ENCODE results near the gene MT4. TPM values are rescaled to one million over a fixed set of nuclear protein-coding genes. Genes with fewer than 3 reads are reported as not detected.

MT4 gene
- total and polyA plus RNA-seq, 7 donors = not detected

GRCh38 chr16:56560447-56560846 is 4.4 kb upstream of the MT4 start:
- TF ChIP-seq, protein P1, sequence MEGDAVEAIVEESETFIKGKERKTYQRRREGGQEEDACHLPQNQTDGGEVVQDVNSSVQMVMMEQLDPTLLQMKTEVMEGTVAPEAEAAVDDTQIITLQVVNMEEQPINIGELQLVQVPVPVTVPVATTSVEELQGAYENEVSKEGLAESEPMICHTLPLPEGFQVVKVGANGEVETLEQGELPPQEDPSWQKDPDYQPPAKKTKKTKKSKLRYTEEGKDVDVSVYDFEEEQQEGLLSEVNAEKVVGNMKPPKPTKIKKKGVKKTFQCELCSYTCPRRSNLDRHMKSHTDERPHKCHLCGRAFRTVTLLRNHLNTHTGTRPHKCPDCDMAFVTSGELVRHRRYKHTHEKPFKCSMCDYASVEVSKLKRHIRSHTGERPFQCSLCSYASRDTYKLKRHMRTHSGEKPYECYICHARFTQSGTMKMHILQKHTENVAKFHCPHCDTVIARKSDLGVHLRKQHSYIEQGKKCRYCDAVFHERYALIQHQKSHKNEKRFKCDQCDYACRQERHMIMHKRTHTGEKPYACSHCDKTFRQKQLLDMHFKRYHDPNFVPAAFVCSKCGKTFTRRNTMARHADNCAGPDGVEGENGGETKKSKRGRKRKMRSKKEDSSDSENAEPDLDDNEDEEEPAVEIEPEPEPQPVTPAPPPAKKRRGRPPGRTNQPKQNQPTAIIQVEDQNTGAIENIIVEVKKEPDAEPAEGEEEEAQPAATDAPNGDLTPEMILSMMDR (IDR thresholded peaks at IDR 0.05) = no peak
- Histone ChIP-seq H3K4me1 (peaks cover 3% of the 10 kb centered on the region), H3K9me3 (no peaks in the 10 kb centered on the region), H3K36me3 (ENCODE audit: insufficient read depth in 1 of 2, low read depth in 1 of 2) (no peaks in the 10 kb centered on the region), H3K27me3 (ENCODE audit: insufficient read depth in 3 of 3, low read length in 2 of 3) (peaks cover 0 to 9% (median 0%) of the 10 kb centered on the region in 3 donors), H3K4me3 (no peak overlapping the region), H3K27ac (no peak overlapping the region)
- 38 to 78% (median 50%) methylated on average over 1 of the region's 1 CpG for WGBS, 3 donors
- DNase-seq (no peak), ATAC-seq (no peak)
- intact Hi-C loops (cut with DNase I) = no loop called here

DNA sequence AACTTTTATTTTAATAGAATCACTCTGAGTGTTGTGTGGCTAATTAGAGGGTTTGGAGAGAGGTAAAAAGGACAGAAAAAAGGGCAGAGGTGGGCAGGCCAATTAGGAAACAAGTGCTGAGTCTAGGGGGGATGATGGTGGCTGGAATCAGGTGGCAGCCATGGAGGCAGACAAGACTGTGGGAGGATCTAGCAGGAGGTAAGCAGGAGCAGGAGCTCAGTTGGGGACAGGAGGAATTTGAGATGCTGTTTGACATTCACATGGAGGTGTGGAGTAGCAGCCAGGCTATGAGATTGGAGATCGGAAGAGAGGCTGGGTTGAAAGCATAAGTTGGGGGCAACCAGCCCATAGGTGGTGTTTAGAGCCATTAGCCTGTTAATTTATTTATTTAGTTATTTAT is 3.7 kb upstream of the MT4 start:
- 40 to 71% (median 40%) methylated on average over 1 of the region's 1 CpG for WGBS, 3 donors
- Histone ChIP-seq H3K9me3 (no peaks in the 10 kb centered on the region), H3K27ac (no peak overlapping the region), H3K27me3 (ENCODE audit: insufficient read depth in 3 of 3, low read length in 2 of 3) (peaks cover 0 to 5% (median 0%) of the 10 kb centered on the region in 3 donors), H3K4me1 (peaks cover 3% of the 10 kb centered on the region), H3K36me3 (ENCODE audit: insufficient read depth in 1 of 2, low read depth in 1 of 2) (no peaks in the 10 kb centered on the region), H3K4me3 (no peak overlapping the region)
- TF ChIP-seq, protein P1 (IDR thresholded peaks at IDR 0.05) = no peak
- intact Hi-C loops (cut with DNase I) = no loop called here
- ATAC-seq (no peak), DNase-seq (no peak)

DNA sequence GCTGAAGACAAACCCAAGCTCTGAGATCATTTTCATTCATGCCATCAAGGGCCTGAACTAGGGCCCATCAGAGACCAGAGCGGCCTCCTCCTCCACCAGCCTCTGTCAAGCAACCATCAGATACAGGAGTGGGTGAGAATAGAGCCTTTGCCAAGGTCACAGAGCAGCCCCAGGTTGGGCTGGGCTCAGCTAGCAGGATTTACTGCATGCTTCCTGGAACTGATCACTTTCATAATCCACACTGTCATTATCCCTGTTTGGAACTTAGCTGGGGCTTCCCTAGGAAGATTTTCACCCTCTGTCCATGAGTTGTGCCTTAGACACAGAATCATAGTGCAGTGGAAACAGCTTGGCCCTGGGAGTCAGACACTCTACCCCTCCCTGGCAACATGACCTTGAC is 5.1 kb downstream of the MT4 start:
- Histone ChIP-seq H3K27ac (no peak overlapping the region), H3K4me1 (no peaks in the 10 kb centered on the region), H3K36me3 (ENCODE audit: insufficient read depth in 1 of 2, low read depth in 1 of 2) (no peaks in the 10 kb centered on the region), H3K27me3 (ENCODE audit: insufficient read depth in 3 of 3, low read length in 2 of 3) (no peaks in the 10 kb centered on the region), H3K9me3 (peaks cover 5% of the 10 kb centered on the region), H3K4me3 (no peak overlapping the region)
- DNase-seq (no peak), ATAC-seq (no peak)
- TF ChIP-seq, protein P1 (IDR thresholded peaks at IDR 0.05) = no peak
- 93 to 95% (median 94%) methylated on average over 1 of the region's 1 CpG for WGBS, 3 donors
- intact Hi-C loops (cut with DNase I) = no loop called here

GRCh38 chr16:56571525-56571924 is 6.7 kb downstream of the MT4 start:
- TF ChIP-seq, protein P1 (IDR thresholded peaks at IDR 0.05) = no peak
- 86 to 91% (median 89%) methylated on average over 11 of the region's 11 CpGs for WGBS, 3 donors
- Histone ChIP-seq H3K9me3 (peaks cover 5% of the 10 kb centered on the region), H3K4me1 (no peaks in the 10 kb centered on the region), H3K4me3 (no peak overlapping the region), H3K27ac (no peak overlapping the region), H3K27me3 (ENCODE audit: insufficient read depth in 3 of 3, low read length in 2 of 3) (no peaks in the 10 kb centered on the region), H3K36me3 (ENCODE audit: insufficient read depth in 1 of 2, low read depth in 1 of 2) (no peaks in the 10 kb centered on the region)
- intact Hi-C loops (cut with DNase I) = no loop called here
- ATAC-seq = no peak
- no peak for DNase-seq

DNA sequence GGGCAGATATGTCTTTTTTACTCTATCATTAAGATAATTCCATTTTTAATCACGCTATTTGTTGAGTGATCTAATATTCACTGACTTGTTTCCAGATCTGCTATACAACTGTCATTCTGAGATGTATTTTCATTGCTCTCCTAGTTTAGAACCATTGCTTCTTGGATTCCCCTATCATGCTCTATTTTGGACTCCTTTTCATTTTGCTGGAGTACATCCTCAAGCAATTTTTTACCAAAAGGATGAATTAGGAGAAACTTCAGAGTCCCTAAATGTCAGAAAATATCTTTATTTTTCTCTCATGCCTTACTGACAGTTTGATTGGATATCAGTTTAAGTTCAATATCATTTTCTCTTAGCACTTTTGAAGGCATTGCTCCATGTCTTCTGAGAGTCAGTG is 9.8 kb downstream of the MT4 start:
- 76 to 81% (median 77%) methylated on average over 1 of the region's 1 CpG for WGBS, 3 donors
- no peak overlapping the region for H3K27ac ChIP-seq
- ATAC-seq (no peak), DNase-seq (no peak)
- intact Hi-C loops (cut with DNase I) = no loop called here
- peaks cover 5% of the 10 kb centered on the region for H3K9me3 ChIP-seq
- no peaks in the 10 kb centered on the region for H3K36me3 ChIP-seq (ENCODE audit: insufficient read depth in 1 of 2, low read depth in 1 of 2)
- H3K4me3 ChIP-seq = no peak overlapping the region
- no peaks in the 10 kb centered on the region for H3K4me1 ChIP-seq
- TF ChIP-seq, protein P1 (IDR thresholded peaks at IDR 0.05) = no peak
- no peaks in the 10 kb centered on the region for H3K27me3 ChIP-seq (ENCODE audit: insufficient read depth in 3 of 3, low read length in 2 of 3)

Measured in psoas muscle (tissue), 8 donors.